ENCODE data around the gene HADHA.
"Not testable (repeated sequence)": the region's sequence is repeated elsewhere in the genome, so short reads cannot be mapped to it uniquely, and the experiment has no call there.

Gene HADHA

GRCh38 chr2:26269571-26270158 lies 25.2 kb upstream of the HADHA start:
- H3K4me1 ChIP-seq (ENCODE audit: low read depth, poor library complexity, severe bottlenecking): no peaks in the 10 kb centered on the region
- H3K36me3 ChIP-seq (ENCODE audit: insufficient read depth): no peaks in the 10 kb centered on the region
- no peaks in the 10 kb centered on the region for H4K20me1 ChIP-seq (ENCODE audit: insufficient read depth)
- no peak overlapping the region for H3K4me3 ChIP-seq (IDR thresholded peaks at IDR 0.05; ENCODE audit: insufficient read depth, low read depth, low read length)
- H3K27me3 ChIP-seq (ENCODE audit: insufficient read depth, low read depth): no peaks in the 10 kb centered on the region
- no peak overlapping the region for H2AFZ ChIP-seq (ENCODE audit: low read depth)
- no peak for TF ChIP-seq CTCF (conservative IDR thresholded peaks at IDR 0.05; ENCODE audit: low read depth, low read length)
- H3K79me2 ChIP-seq (ENCODE audit: insufficient read depth, low read depth): no peaks in the 10 kb centered on the region
- no peak overlapping the region for H3K4me2 ChIP-seq
- no peak overlapping the region for H3K9ac ChIP-seq
- H3K27ac ChIP-seq: no peak overlapping the region

GRCh38 chr2:26268670-26269385 lies 24.4 kb upstream of the HADHA start:
- not testable (repeated sequence) for H3K9ac ChIP-seq; H3K79me2 ChIP-seq (ENCODE audit: insufficient read depth, low read depth); H3K4me1 ChIP-seq (ENCODE audit: low read depth, poor library complexity, severe bottlenecking); H3K36me3 ChIP-seq (ENCODE audit: insufficient read depth); H3K27ac ChIP-seq; H3K27me3 ChIP-seq (ENCODE audit: insufficient read depth, low read depth); H3K4me3 ChIP-seq (IDR thresholded peaks at IDR 0.05; ENCODE audit: insufficient read depth, low read depth, low read length); H3K4me2 ChIP-seq; H2AFZ ChIP-seq (ENCODE audit: low read depth); H4K20me1 ChIP-seq (ENCODE audit: insufficient read depth)

DNA sequence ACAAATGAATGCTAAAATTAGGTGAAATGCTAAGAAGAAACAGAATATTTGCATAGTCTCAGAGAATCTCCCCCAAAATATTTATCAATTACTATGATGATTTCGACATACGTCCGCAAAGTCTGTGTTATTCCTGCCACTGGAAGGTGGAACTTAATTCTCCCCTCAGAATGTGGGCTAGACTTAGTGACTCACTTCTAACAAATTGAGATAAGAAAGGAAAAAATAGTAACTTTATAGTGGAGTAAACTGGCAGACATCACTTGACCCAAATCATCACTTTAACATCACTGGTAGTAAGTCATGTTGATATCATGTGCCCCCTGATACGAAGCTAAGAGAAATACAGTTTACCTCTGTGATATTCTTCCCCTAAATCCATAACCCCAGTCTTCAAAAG lies 23.8 kb upstream of the HADHA start:
- H2AFZ ChIP-seq (ENCODE audit: low read depth): no peak overlapping the region
- no peak overlapping the region for H3K4me3 ChIP-seq (IDR thresholded peaks at IDR 0.05; ENCODE audit: insufficient read depth, low read depth, low read length)
- no peaks in the 10 kb centered on the region for H3K27me3 ChIP-seq (ENCODE audit: insufficient read depth, low read depth)
- no peaks in the 10 kb centered on the region for H3K36me3 ChIP-seq (ENCODE audit: insufficient read depth)
- no peaks in the 10 kb centered on the region for H4K20me1 ChIP-seq (ENCODE audit: insufficient read depth)
- H3K27ac ChIP-seq: no peak overlapping the region
- no peak overlapping the region for H3K9ac ChIP-seq
- H3K4me1 ChIP-seq (ENCODE audit: low read depth, poor library complexity, severe bottlenecking): no peaks in the 10 kb centered on the region
- no peak overlapping the region for H3K4me2 ChIP-seq
- no peak for TF ChIP-seq CTCF (conservative IDR thresholded peaks at IDR 0.05; ENCODE audit: low read depth, low read length)
- no peaks in the 10 kb centered on the region for H3K79me2 ChIP-seq (ENCODE audit: insufficient read depth, low read depth)

DNA sequence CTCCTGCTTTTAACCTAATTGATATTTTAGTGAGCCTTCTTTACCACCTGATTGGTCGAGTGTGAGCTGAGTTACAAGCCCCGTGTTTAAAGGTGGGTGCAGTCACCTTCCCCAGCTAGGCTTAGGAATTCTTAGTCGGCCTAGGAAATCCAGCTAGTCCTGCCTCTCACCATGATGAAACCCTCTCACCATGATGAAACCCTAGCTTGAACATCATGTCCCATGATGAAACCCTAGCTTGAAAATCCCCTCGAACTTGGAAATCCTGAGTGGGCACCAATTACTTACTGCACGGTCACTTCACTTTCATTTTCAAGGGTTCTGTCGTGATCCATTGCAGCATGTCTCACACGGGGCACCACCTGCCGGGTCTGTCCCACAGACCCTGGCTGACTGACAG lies 14.4 kb upstream of the HADHA start:
- H3K4me3 ChIP-seq (IDR thresholded peaks at IDR 0.05; ENCODE audit: insufficient read depth, low read depth, low read length); H3K36me3 ChIP-seq (ENCODE audit: insufficient read depth); H3K4me2 ChIP-seq; H3K9ac ChIP-seq; H4K20me1 ChIP-seq (ENCODE audit: insufficient read depth); H2AFZ ChIP-seq (ENCODE audit: low read depth); H3K79me2 ChIP-seq (ENCODE audit: insufficient read depth, low read depth); H3K27ac ChIP-seq; H3K27me3 ChIP-seq (ENCODE audit: insufficient read depth, low read depth); H3K4me1 ChIP-seq (ENCODE audit: low read depth, poor library complexity, severe bottlenecking): not testable (repeated sequence)

DNA sequence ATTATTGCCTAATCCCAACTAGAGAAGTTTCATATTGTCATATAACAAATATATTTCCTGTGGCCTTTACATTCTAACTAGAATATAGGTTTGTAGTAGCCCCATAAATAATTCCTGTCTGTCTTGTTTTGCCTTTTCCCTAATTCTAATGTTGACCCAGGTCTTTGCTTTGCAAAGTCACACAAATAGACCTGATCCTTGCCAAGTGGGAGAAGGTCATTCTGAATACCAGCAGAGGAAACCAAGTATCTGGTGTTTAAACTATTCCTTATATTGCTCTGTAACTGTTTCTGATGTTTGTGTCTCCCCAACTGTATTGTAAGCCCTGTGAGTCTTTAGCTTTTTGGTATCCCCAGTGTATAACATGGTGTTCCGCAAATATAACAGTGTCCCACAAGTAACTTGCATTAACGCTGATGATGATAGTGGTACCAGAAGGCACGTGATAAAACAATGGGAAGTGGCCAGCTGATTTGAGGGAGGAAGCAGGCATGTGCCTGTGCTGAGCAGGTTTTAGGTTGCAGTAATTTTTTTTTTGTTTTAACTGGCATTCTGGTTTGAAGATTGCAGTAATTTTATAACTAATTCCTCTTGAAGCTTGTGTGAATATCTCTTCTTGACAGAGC lies 11.4 kb upstream of the HADHA start:
- no peak overlapping the region for H3K4me2 ChIP-seq
- no peaks in the 10 kb centered on the region for H3K36me3 ChIP-seq (ENCODE audit: insufficient read depth)

More for the DNA sequence above, 11.4 kb upstream of the HADHA start:
- H3K9ac ChIP-seq: no peak overlapping the region
- no peak for TF ChIP-seq CTCF (conservative IDR thresholded peaks at IDR 0.05; ENCODE audit: low read depth, low read length)
- no peak overlapping the region for H3K27ac ChIP-seq
- H3K27me3 ChIP-seq (ENCODE audit: insufficient read depth, low read depth): no peaks in the 10 kb centered on the region
- no peak overlapping the region for H2AFZ ChIP-seq (ENCODE audit: low read depth)
- no peaks in the 10 kb centered on the region for H4K20me1 ChIP-seq (ENCODE audit: insufficient read depth)
- H3K4me1 ChIP-seq (ENCODE audit: low read depth, poor library complexity, severe bottlenecking): peaks cover 9% of the 10 kb centered on the region
- H3K4me3 ChIP-seq (IDR thresholded peaks at IDR 0.05; ENCODE audit: insufficient read depth, low read depth, low read length): no peak overlapping the region
- H3K79me2 ChIP-seq (ENCODE audit: insufficient read depth, low read depth): peaks cover 11% of the 10 kb centered on the region; the same call in 1 of the 2 replicates
